Measurements from ENCODE around the gene OR10A5.
"Not testable (repeated sequence)": the region's sequence is repeated elsewhere in the genome, so short reads cannot be mapped to it uniquely, and the experiment has no call there.

The OR10A5 gene, protein sequence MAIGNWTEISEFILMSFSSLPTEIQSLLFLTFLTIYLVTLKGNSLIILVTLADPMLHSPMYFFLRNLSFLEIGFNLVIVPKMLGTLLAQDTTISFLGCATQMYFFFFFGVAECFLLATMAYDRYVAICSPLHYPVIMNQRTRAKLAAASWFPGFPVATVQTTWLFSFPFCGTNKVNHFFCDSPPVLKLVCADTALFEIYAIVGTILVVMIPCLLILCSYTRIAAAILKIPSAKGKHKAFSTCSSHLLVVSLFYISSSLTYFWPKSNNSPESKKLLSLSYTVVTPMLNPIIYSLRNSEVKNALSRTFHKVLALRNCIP

DNA sequence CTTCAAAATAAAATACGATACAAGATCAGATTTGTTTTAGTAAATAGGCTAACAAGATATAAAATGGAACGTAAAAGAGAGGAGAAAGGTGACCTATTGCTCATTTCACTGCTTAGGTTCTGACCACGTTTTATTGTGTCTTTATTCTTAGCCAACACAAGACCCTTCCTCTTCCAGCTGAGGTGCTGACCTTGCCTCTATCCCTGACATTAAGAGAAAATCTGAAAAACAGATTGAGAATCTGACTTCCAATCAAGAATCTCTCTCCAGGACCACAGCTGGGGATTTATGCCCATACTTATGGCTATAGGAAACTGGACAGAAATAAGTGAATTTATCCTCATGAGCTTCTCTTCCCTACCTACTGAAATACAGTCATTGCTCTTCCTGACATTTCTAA is at the start of gene OR10A5:
Gene OR10A5 (plus strand): TSS at position 301 of the 400 bp plus-strand sequence. CDS start 0 bp downstream, at position 301.
- DNase-seq (ENCODE audit: low spot score): no peak

DNA sequence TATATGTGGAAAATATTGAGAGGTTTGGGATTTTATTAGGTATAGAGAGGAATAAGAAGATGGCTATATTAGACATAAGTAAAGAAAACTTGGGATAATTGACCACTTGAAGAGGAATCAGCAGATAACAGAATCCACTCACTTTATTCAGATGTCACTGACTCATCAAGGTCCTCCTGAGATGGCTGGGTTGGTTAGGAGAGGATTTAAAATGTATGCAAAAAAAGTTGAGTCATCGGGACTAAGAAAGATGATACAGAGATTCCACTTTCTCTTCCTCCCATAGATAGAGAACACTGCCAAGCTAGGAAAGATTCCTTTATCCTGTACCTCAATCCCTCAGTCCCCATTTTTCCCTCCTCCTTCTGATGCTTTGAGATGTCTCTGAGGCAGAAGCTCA is 46.1 kb upstream of the OR10A5 start, which contains the start of gene OR6A2:
Gene OR6A2 (minus strand): TSS at position 288 of the 400 bp plus-strand sequence. CDS start 3,981 bp downstream, outside the sequence.
- no peak for DNase-seq (ENCODE audit: low spot score)

DNA sequence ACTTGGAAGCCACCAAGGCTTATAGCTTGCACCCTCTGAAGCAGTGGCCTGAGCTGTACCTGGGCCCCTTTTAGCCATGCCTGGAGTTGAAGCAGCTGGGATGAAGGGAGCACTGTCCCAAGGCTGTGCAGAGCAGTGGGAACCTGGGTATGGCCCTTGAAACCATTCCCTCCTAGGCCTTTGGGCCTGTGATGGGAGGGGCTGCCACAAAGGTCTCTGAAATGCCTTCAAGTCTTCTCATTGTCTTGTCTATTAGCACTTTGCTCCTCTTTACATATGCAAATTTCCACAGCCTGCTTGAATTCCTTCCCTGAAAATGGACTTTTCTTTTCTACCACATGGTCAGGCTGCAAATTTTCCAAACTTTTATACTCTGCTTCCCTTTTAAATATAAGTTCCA is 44.4 kb upstream of the OR10A5 start:
- DNase-seq (ENCODE audit: low spot score): not testable (repeated sequence)

DNA sequence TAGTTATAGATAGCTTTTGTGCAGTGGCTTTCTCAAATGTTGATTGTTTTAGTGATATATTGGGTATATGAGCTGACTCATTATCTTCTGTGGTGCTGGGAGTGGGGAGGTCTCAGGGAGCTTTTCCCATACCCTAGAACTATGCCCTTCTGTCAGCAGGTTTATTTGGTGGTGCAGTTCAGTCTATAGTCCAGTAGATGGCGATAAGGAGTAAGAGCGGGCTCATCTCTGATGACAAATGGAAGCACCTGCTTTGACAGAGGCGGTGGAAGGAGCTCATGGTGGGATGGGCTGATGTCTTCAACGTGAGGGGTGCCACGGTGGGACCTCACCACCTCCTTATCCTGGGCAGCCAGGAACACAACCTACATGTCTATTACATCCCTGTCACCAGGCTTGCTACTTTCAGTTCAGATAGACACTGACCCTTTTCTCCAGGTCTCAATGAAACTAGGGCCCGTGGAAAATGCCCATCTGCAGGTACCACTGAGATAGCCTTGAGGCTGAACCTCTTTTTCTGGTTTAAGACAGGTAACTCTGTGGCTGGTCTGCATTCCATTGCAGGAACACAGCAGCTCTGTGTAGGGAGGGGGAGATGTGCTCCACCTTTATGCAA is 33.0 kb upstream of the OR10A5 start:
- DNase-seq (ENCODE audit: low spot score): peak; percentile 11

DNA sequence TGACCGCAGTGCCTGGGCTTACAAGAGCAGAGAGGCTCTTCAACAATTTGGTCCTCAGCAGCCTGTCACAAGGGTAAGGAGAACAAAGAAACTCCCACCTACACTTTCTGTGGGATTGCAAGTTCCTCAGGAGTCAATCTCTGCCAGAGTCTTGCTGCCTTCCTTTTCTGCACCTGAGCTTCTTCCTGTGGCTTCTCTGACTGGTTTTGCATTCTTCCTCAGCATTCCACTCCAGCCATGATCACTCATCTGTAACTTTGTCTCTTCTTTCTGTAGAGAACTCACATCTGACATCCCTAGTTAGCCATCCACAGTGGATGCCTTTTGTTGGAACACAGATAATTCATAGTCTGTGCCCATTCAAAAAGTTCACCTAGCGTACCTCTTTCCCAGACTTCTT is 31.8 kb upstream of the OR10A5 start:
- no peak for DNase-seq (ENCODE audit: low spot score)

DNA sequence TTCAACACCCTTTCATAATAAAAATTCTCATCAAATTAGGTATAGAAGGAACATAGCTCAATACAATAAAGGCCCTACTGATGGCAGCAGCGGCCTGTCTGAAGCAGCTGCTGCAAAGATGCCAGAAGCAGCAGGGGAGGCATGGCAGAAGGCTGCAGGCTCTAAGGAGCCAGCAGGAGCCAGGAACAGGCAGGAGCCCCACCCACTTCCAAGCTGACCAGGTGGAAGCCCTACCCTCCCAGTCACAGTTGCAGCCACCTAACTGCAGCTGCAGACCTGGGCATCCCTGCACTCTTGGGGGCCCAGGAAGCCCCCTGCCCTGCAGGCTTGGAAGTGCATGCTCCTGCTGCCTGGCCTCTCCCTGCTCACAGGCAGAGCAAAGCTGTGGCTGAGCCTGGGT is 27.8 kb upstream of the OR10A5 start:
- no peak for DNase-seq (ENCODE audit: low spot score)

DNA sequence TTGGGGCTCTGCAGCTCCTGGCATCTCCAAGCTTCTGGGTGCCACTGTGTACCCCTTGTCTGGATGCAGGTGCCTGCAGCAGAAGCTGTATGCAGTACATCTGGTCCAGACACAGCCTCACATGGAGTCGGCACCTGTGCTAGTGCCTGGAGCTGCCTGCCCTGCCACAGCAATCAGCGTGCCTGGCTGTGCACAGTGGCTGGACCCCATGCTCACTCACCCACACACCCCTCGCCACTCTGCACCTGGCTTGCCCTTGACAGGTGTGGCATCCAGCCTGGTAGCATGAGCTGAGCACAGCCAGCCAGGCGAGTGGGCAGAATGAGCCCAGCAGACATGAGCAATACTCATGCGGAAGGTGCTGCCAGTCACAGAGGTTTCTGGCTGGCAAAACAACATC is 26.5 kb upstream of the OR10A5 start:
- no peak for DNase-seq (ENCODE audit: low spot score)

DNA sequence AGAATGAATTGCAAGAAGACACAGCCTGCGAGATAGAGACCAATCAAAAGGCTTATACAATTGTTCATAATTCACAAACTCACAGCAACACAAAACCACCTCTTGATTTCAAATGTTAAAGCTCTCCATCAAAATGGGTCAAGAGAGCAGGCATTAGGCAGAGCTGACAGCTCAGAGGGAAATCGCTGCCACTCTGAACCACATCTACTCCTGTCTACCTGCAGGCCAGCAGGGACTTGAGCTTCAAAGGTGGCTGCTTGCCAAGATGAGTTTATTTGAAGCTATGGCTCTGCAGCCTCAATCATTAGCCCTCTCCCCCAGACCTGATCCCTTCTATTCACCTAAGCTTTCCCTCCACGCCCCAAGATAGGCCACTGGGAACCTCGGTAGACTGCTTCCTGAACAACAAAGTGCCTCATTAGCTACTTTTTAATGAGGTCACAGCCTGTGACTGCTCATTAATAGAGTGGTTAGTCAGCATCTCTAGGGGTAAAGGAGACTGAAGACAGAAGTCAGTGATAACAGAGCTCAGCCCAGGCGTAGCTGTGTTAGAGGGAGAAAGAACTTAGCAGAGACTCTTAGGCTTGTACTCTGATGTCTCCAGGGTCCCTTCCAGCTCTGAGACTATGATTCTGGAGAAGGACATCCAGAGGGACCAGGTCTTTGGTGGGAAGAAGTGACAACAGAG is 21.2 kb upstream of the OR10A5 start:
- DNase-seq (ENCODE audit: low spot score): no peak

DNA sequence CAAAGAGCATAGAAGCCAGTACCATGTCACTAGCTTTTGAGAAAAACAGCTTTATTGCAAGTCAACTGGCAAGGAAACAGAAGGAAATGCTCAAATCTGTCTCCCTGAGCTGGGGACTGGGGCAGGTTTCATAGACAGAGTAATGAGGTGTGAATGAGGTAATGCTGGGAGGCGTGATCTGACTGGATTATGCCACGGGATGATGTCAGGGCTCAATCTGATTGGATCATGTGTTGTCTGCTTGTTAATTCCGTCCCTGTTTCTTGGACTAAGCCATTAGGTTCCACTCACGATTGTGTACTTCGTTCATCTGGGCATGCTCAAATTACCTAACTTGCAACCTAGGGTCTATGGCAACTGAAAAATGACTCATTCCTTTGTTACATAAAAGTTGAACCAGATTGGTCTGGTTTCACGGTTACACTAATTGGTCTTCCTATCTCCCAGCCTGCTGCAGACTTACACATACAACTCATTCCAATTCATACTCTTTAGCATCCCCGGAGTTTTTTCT is 20.2 kb upstream of the OR10A5 start:
- no peak for DNase-seq (ENCODE audit: low spot score)

DNA sequence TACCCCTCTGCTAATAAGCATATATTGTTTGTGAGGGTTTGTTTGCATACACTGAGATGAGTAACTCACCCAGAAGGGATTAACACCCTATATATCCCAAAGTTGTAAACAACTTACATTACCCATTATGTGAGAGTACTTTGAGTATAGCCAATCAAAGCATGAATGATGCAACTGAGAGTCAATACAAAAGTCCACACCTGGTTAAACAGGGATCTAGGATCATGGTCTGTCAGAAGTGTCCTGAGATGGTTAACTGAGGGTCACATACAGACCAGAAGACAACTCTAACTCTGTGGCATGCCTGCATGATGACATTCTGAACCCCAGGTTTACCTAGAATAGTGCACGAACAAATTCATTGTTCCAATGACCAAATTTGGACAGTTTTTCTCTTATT is 17.4 kb upstream of the OR10A5 start:
- DNase-seq (ENCODE audit: low spot score): no peak

DNA sequence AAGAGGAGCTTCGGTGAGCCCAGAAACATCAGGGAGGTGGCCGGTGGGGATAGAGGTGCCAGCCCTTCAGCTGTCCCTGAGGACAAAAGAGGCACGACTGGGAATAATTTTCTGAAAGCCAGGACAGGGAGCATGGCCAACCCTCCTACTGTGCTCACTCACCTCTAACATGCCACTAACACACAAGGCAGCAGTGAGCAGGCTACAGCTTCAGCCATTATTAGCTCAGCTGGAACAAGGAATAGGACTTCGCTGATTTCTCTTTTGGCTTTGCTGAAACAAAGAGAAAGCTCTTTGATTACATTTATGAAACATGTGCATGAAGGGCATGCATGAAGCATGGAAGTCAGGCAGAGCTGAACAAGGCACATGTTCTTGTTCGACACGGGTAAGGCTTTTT is 12.1 kb upstream of the OR10A5 start:
- DNase-seq (ENCODE audit: low spot score): no peak

DNA sequence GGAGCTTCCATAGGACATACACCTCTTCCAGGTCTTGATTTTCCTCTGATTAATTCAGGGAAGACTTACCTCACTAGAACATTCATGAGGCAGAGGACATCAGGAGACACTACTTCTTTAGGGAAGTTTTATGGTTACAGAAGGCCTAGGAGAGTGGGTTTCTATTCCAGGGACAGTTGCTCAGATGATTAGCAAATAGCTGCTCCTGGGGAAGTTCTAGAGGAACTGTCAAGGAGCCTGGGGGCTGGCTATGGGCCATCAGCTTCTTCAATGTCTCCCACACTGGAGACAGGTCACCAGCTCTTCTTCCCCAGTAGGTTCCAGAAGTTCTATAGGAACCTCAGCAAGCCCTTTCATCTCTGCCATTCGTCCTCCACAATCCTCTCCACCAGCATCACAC is 11.5 kb upstream of the OR10A5 start:
- DNase-seq (ENCODE audit: low spot score): no peak

DNA sequence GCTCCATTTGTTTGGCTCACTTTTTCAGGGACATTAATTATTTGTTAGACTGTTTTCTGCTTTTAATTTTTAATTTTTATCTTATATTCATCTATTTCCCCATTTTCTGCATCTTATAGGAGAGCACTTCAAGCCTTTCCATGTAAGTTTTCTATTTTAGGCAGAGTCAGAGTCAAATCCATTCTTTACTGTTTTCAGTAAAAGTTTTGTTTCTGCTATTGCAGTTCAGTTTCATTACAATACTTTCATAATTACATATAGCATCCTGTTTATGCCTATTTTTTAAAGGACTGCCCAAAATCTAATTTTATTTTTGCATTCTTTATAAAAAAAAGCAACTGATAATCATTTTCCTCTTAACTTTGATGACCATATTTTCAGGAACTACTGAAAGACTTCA is 3.8 kb upstream of the OR10A5 start:
- no peak for DNase-seq (ENCODE audit: low spot score)

DNA sequence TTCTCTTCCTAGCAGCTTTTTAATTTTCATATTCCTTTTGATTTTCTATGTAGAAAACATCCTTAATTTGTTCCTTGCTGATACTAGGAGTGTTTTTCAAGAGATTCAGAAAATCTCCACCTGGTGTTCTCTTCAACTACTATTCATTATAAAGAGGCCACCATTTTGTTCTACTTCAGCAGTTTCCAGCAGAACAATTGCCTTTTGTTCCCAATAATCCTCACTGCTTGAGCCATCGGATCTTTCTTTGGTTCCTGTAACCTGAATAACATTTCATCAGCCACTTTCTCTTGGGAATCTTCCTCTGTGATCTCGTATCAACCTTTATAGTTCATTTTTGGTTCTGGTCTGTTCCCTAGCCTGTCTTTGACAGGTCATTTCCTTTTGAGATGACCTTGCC is 1.8 kb upstream of the OR10A5 start:
- DNase-seq (ENCODE audit: low spot score): no peak

DNA sequence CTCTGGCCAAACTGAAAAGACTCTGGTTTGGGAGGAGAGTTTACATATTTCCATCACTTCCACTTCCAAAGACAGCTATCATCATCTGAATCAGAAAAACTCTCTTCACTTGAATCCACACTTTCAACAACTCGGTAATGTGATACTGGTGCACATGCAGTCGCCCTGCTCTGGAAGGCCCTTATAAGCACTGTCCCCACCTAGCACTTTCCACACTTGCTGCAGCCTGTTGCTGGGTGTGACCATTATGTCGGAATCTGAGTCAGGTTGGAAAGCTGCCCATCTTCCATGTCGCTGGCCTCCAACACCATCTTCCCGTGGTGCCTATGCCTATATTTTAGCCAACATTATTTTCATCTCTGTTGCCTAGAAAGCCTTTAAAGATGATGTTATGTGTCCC is 1.1 kb upstream of the OR10A5 start:
- no peak for DNase-seq (ENCODE audit: low spot score)

DNA sequence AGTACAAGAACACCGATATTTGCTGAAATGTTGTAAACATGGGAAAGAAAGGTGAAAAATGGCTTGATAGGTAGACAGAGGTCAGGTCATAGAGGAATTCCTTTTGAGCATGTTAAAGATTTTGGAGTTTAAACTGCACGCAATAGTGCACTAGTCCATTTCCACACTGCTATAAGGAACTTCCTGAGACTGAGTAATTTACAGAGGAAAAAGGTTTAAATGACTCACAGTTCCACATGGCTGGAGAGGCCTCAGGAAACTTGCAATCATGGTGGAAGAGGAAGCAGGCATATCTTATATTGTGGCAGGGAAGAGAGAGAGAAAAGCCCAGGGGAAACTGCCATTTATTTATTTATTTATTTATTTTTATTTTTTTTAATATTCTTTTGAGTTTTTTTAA is 5.0 kb downstream of the OR10A5 start:
- DNase-seq (ENCODE audit: low spot score): no peak

DNA sequence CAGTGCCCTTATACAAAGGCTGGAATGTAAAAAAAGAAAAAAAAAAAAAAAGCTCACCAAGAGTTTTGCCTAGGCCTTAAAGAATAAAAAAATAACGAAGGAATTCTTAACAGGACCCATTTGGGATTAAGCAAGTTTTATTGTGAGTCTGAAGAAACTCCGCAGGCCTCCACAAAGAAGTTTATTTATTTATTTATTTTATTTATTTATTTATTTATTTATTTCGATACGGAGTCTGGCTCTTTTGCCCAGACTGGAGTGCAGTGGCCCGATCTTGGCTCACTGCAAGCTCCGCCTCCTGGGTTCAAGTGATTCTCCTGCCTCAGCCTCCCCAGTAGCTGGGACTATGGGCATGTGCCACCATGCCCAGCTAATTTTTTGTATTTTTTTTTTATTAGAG is 9.3 kb downstream of the OR10A5 start:
- not testable (repeated sequence) for DNase-seq (ENCODE audit: low spot score)

DNA sequence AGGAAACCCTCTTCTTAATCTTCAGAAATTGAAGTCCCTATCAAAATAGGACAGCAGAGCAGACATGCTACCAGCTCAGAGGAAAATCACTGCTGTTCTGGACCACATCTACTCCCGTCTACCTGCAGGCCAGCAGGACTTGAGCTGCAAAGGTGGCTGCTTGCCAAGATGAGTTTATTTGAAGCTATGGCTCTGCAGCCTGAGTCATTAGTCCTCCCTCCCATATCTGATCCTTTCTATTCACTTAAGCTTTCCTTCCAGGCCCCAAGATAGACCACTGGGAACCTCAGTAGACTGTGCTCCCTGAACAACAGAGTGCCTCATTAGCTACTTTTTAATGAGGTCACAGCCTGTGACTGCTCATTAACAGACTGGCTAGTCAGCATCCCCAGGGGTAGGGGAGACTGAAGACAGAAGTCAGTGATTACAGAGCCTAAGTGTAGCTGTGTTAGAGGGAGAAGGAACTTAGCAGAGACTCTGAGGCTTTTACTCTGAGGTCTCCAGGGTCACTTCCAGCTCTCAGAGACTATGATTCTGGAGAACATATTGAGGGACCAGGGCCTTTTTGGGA is 10.6 kb downstream of the OR10A5 start:
- DNase-seq (ENCODE audit: low spot score): no peak

DNA sequence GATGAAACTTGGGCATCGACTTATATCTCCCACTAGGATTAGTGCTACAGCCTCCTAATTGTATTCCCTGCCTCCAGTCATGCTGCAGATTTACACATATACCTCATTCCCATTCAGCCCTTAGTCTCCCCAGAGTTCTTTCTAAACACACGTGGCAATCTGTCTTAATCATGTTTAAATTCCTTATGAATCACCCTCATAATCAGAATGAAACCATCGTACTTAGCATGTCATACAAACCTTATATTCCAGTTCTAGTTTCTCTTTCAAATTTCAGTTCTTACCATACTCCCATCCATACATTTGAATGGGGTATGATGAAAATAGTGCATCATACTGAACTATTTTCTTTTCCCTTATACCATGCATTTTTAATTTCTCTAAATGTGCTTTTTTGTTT is 11.4 kb downstream of the OR10A5 start:
- DNase-seq (ENCODE audit: low spot score): no peak

DNA sequence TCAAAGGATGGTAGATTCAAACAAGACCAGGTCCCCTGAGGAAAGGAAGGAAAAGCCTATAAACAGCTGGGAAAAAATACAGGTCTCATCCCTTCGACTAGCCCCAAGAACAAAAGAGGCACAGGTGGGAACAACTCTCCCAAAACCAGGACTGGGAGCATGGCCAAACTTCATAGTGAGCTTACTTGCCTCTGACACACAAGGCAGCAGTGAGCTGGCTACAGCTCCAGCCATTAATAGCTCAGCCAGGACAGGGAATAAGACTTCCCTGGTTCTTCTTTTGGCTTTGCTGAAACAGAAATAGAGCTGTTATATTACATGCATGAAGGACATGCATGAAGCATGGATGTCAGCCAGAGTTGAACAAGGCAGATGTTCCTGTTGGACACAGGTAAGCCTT is 17.5 kb downstream of the OR10A5 start, which contains the start of gene OR10A2:
Gene OR10A2 (plus strand): TSS at position 97 of the 400 bp plus-strand sequence. CDS start 6,698 bp downstream, outside the sequence.
- no peak for DNase-seq (ENCODE audit: low spot score)

DNA sequence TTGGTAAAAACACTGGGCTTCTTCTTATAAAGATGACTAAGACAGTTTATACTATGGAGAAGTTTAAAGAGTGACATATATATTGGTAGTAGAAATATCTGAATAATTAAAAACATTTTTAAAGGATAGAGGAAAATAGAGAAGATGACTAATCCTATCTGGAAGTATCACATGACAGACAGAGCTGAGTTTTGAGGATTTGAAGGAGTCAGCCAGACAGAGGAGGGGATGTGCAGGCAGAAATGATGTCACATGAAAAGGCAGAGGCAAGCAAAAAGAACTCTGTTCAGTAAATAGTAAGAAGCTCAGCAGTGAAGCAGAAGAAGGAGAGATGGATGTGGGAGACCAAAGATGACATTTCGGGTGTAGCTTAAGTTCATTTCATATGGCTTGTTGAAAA is 19.0 kb downstream of the OR10A5 start:
- DNase-seq (ENCODE audit: low spot score): no peak

DNA sequence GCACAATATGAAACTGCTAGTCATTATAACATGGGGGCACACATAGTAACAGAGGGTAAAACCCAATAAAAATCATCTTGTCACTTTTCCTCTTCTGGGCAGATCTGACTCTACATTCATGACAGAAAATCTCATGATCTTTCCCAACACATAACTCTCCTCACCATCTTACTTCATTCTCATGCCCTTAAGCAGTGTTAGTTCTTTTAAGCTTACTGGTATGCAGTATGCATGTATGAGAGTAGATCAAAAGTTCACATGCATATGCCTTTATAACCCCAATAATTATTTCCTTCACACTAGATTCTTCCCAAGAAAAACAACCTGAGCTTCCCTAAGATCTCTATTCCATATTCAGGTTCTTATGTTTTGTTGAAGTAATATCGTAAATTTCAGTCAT is 25.8 kb downstream of the OR10A5 start:
- no peak for DNase-seq (ENCODE audit: low spot score)

DNA sequence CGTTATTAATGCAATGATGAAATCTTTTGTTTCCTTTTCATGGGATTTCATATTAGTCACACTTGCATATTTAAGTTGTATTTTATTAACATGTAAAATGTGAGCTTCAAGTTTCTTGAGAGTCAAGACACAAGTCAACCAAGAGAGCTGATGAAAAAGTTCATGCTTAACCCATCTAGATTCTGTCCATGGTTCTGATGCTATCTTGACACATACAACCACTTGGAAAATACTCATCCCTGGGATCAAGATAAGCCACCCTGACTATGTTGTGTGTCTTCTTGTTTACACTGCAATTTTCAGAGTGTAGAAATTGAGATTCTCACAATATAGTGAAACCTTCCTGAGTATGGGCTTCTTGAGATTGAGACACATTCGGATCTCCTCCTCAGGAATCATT is 30.3 kb downstream of the OR10A5 start:
- DNase-seq (ENCODE audit: low spot score): no peak
